ENCODE results near the gene MDK.

The MDK gene

GRCh38 chr11:46407635-46408034, 26.2 kb downstream of the MDK start:
- DNase-seq, result no peak

- DNase-seq, result no peak
Measured at GRCh38 chr11:46408407-46408986, 27.0 kb downstream of the MDK start.

GRCh38 chr11:46410021-46410420, 28.6 kb downstream of the MDK start:
- DNase-seq, result no peak

- DNase-seq, result no peak
Measured at GRCh38 chr11:46413760-46414465, 32.4 kb downstream of the MDK start.

GRCh38 chr11:46414466-46414796, 33.0 kb downstream of the MDK start:
- no peak for DNase-seq

- DNase-seq, result no peak
Measured at GRCh38 chr11:46414879-46415278, 33.4 kb downstream of the MDK start.

- no peak for DNase-seq
Measured at GRCh38 chr11:46417711-46418110, 36.2 kb downstream of the MDK start.

GRCh38 chr11:46418751-46419150, 37.3 kb downstream of the MDK start:
- DNase-seq, result no peak

GRCh38 chr11:46420513-46420912, 39.0 kb downstream of the MDK start:
- no peak for DNase-seq

GRCh38 chr11:46421257-46421880, 39.9 kb downstream of the MDK start:
- DNase-seq, result no peak

- DNase-seq, result no peak
Measured at GRCh38 chr11:46422588-46422987, 41.1 kb downstream of the MDK start.

- no peak for DNase-seq
Measured at GRCh38 chr11:46426233-46426991, 44.9 kb downstream of the MDK start.

- no peak for DNase-seq
Measured at GRCh38 chr11:46427364-46427763, 45.9 kb downstream of the MDK start.

- DNase-seq, result no peak
Measured at GRCh38 chr11:46429717-46430116, 48.2 kb downstream of the MDK start.

GRCh38 chr11:46431211-46431610, 49.7 kb downstream of the MDK start:
- DNase-seq, result no peak

All from activated CD4-positive, alpha-beta T cell treated with anti-CD3 and anti-CD28 coated beads, Interleukin-2, Interleukin-6, amounts not matched to agents 100 ng/mL and 50 ng/mL, durations not matched to agents 16 hours and 8 hours (primary cell).